ENCODE data around the gene NFIB.

DNA sequence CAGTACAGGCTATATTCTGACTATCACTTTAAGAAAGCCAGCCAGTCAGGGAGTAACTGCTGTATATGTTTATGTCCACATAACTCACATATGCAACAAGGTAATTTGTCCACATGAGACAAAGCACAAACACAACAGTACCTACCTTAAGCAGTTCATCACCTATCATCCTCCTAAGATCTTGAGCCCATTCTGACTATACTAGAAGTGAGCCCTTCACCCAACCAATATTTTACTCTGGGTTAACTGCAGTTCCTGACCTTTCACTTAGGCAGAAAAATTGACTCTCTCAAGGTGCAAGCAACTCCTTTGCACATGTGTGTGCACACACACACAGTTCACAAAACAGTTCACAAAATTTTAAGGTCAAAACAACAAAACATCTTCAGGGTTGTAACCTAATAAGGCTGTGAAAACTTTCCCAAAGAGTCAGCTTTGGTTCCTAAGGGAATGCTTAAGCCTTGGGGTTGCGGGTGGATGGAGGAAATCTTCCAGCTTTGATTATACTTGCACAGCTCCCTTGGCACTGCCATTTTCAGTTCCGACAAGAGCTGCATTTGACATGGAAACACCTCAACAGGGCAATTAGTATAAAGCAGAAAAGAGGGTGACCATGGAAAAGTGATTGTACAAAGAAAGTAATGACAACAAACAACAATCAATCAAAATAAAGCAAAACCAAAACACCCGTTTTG lies 215.3 kb downstream of the NFIB start:
- no peak for TF ChIP-seq POLR2A (IDR thresholded peaks at IDR 0.05)
- TF ChIP-seq, protein P1, sequence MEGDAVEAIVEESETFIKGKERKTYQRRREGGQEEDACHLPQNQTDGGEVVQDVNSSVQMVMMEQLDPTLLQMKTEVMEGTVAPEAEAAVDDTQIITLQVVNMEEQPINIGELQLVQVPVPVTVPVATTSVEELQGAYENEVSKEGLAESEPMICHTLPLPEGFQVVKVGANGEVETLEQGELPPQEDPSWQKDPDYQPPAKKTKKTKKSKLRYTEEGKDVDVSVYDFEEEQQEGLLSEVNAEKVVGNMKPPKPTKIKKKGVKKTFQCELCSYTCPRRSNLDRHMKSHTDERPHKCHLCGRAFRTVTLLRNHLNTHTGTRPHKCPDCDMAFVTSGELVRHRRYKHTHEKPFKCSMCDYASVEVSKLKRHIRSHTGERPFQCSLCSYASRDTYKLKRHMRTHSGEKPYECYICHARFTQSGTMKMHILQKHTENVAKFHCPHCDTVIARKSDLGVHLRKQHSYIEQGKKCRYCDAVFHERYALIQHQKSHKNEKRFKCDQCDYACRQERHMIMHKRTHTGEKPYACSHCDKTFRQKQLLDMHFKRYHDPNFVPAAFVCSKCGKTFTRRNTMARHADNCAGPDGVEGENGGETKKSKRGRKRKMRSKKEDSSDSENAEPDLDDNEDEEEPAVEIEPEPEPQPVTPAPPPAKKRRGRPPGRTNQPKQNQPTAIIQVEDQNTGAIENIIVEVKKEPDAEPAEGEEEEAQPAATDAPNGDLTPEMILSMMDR (IDR thresholded peaks at IDR 0.05 in 4 of 5, conservative IDR thresholded peaks at IDR 0.05 in 1 of 5): no peak
